CD4-positive, alpha-beta T cell treated with Interleukin-6 for 4 hours (primary cell): ENCODE results near the gene CYP2C18.
"Not testable (repeated sequence)": the region's sequence is repeated elsewhere in the genome, so short reads cannot be mapped to it uniquely, and the experiment has no call there.

Experiments used
- DNase-seq: peaks from one replicate; pipeline ENCODE4 v3.0.0-alpha.2; 2020; ENCODE audit warnings: mixed read lengths

Gene CYP2C18

DNA sequence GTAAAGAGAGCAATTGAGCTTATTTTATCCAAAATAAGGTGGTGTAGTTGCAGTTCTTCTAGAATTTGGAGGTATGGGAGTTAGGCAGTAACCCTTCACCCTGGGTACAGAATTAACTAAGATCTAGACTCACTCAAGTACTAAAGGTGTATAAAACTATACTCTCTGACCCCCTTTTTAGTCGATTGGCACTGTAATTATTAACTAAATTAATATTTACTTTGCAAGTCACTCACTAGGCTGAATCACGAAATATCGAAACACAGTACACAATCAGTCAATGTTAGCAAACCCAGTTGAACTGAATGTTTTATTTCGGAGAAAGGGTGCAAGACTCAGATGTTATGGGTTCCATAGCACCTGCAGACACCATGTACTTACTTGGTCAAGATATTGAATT, 64.3 kb downstream of the CYP2C18 start:
- DNase-seq, result no peak

DNA sequence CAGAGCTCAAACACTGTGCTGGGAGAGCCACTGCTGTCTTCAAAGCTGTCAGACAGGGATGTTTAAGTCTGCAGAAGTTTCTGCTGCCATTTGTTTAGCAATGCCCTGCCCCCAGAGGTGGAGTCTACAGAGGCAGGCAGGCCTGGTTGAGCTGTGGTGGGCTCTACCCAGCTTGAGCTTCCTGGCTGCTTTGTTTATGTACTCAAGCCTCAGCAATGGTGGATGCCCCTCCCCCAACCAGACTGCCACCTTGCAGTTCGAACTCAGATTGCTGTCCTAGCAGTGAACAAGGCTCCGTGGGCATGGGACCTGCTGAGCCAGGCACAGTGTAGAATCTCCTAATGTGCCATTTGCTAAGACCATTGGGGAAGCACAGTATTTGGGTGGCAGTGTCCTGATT, 74.4 kb downstream of the CYP2C18 start:
- no peak for DNase-seq

DNA sequence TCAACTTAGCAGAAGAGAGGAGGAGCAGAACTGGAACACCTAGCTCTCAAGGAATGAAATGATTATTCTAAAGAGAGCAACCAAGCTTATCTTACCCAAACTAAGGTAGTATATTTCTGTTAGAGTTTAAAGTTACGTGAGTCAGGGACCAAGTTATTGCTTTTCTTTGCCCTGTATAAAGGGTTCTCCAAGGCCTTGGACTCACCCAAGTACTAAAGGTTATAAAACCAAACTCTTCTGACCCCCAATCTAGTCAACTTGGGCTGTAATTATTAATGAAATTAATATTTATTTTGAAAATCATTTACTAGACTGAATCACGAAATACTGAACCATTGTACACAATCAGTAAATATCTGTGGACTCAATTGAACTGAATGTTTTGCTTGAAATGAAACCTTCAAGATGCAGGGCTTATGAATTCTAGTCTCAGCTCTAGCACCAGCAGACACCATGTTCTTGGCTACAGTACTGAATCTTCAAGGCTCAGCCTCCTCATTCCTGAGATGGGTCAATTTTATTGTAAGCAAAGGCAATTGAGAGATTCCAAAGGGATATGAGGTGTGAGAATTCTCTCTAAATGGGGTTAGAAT, 77.2 kb downstream of the CYP2C18 start:
- no peak for DNase-seq

DNA sequence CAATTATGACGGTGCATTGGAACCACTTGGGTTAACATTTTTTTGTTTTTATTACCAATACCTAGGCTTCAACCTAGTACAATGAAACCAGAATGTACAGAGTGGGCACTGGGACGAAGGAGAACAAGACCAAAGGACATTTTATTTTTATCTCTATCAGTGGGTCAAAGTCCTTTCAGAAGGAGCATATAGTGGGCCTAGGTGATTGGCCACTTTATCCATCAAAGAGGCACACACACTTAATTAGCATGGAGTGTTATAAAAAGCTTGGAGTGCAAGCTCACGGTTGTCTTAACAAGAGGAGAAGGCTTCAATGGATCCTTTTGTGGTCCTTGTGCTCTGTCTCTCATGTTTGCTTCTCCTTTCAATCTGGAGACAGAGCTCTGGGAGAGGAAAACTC, 78.9 kb downstream of the CYP2C18 start, which contains the start of gene CYP2C19:
Gene CYP2C19 (plus strand): TSS at position 289 of the 400 bp plus-strand sequence. CDS start 25 bp downstream, at position 314.
- no peak for DNase-seq

DNA sequence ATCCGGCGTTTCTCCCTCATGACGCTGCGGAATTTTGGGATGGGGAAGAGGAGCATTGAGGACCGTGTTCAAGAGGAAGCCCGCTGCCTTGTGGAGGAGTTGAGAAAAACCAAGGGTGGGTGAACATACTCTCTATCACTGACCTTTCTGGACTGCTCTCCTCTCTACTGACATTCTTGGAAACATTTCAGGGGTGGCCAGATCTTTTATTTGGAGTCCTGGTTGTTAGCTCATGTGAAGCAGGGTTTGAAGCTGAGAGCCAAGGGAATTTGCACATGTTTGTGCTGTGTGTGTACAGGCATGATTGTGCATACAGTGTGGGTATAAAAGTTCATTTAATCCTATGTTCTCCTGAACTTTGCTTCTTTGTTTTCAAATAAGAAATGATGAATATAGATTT, 91.9 kb downstream of the CYP2C18 start:
- DNase-seq, result not testable (repeated sequence)

DNA sequence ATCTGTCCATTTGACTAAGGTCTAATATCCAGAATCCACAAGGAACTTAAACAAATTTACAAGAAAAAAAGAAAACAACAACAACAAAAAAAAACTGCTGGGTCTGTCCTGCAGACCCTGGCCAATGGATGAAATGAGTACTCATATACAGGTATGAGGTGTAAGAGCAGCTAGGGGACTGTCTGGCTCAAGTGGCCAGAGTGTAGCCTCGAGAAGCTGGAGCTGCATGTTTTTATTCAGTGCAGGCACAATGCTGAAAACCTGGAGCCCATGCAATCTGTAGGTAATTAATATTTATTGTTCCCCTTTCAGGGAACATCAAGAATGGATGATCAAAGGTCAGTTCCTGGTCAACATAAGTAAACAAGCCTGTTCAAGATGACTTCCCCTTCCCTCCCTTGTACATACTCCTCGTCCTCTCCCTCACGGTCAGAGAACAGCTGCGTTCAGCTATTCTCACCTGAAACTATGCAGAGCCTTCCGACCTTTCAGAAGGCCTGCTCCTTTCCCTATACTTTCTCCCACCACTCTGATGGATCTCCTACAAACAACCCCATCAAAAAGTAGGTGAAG, 94.4 kb downstream of the CYP2C18 start:
- no peak for DNase-seq

DNA sequence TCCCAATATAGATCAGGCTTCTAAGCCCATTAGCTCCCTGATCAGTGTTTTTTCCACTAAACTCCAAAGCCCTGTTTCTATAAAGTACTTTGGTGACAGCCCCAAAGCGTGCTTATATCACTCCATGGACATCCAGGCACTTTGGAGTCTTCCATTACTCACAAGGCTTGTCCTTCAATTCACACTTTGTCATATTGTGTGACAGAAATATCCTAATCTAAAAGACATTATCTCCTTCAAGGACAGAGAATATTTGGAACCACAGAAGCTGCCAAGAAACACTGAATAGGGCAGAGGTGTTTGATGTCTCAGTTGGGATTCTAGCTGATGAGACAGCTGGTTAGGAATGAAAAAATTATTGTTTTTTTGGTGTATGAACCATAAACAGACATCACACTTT, 97.3 kb downstream of the CYP2C18 start:
- DNase-seq, result no peak

DNA sequence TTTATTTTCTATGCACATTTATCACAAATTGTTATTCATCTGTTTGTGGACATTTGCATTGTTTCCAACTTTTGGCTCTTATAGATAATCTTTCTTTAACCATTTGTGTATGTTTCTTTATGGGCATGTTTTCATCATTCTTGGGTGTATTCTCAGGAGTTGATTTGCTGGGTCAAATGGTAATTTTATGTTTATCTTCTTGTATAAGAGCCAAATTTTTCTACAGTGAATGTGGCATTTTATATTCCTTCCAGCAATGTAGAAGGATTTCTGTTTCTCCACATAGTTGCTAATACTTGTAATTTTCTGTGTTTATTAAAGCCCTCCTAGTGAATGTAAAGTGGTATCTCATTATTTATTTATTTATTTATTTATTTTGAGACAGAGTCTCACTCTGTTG, 100.7 kb downstream of the CYP2C18 start:
- no peak for DNase-seq

DNA sequence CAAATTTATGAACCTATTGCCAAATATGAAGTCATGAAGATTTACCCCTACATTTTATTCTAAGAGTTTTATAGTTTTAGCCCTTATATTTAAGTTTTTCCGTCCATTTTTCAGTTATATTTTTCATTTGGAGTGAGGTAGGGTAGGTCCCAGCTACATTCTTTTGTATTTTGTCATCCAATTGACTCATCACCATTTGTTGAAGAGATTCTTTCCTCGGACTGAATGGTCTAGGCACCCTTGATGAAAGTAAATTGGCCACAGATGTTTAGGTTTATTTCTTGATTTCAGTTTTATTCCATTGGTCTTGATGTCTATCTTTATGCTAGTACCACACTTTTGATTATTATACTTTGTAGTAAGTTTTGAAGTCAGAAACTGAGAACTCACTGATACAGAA, 101.7 kb downstream of the CYP2C18 start:
- no peak for DNase-seq
